HEK293 (cell line): ENCODE measurements around the gene PDE4D.
"Not testable (repeated sequence)": the region's sequence is repeated elsewhere in the genome, so short reads cannot be mapped to it uniquely, and the experiment has no call there.

Experiments used
- CTCF ChIA-PET: fragments of 350-600 bp; formaldehyde crosslinking; extraction: SDS; loops from one replicate; lab custom pipeline; 2021; ENCODE audit warnings: antibody characterized with exemption; lab: Yijun Ruan, JAX
- POLR2A ChIA-PET: fragments of 300-600 bp; formaldehyde crosslinking; extraction: SDS; loops from one replicate; lab custom pipeline; 2020; ENCODE audit warnings: antibody characterized with exemption, inconsistent platforms; lab: Yijun Ruan, JAX
- H3K27ac ChIP-seq: fragments of 200-500 bp; sonication (Bioruptor generic); 2 replicates; pipeline ENCODE4 v1.5.1; 2014; ENCODE audit warnings: low read depth, low read length, control low read depth, inconsistent platforms; ENCODE audit errors: extremely low read depth
- H3K36me3 ChIP-seq, 2 experiments: fragments of 200-500 bp in 1 of 2; sonication (Bioruptor generic) in 1 of 2; 1 replicate in 1 of 2; 2 replicates in 1 of 2; pipeline ENCODE4 v1.5.1; 2014 to 2017; ENCODE audit warnings: inconsistent platforms in 2 of 2, low read length in 2 of 2; ENCODE audit not compliant: control insufficient read depth in 2 of 2, insufficient read depth in 1 of 2
- H3K4me1 ChIP-seq: fragments of 200-500 bp; sonication (Bioruptor generic); 2 replicates; pipeline ENCODE4 v1.5.1; 2014; ENCODE audit warnings: mild to moderate bottlenecking, low read length, inconsistent platforms; ENCODE audit not compliant: control insufficient read depth, insufficient read depth
- H3K4me3 ChIP-seq: 2 replicates; pipeline ENCODE4 v1.5.1; 2011; ENCODE audit warnings: low read depth, mild to moderate bottlenecking, control low read depth, low read length, moderate library complexity
- H3K9me3 ChIP-seq: fragments of 200-500 bp; sonication (Bioruptor generic); 2 replicates; pipeline ENCODE4 v1.5.1; 2014; ENCODE audit warnings: low read depth, low read length, inconsistent platforms; ENCODE audit not compliant: control insufficient read depth, insufficient read depth
- ATF2 ChIP-seq: fragments of 450-650 bp; formaldehyde crosslinking; IDR thresholded peaks from 2 replicates; pipeline ENCODE4 v1.5.1; 2016; ENCODE audit warnings: missing biosample characterization, missing genetic modification characterization, low read depth
- BCL11A ChIP-seq: fragments of 450-650 bp; formaldehyde crosslinking; IDR thresholded peaks from 2 replicates; pipeline ENCODE4 v1.5.1; 2016; ENCODE audit warnings: low read depth, missing biosample characterization, missing genetic modification characterization
- BCL6B ChIP-seq: fragments of 450-650 bp; formaldehyde crosslinking; IDR thresholded peaks from 2 replicates; pipeline ENCODE4 v1.5.1; 2017; ENCODE audit warnings: missing biosample characterization, missing genetic modification characterization
- CTCF ChIP-seq: fragments of 450-650 bp; formaldehyde crosslinking; IDR thresholded peaks from 2 replicates; pipeline ENCODE4 v1.5.1; 2016; ENCODE audit warnings: missing biosample characterization, missing genetic modification characterization
- GLI4 ChIP-seq: fragments of 450-650 bp; formaldehyde crosslinking; IDR thresholded peaks from 2 replicates; pipeline ENCODE4 v1.5.1; 2016; ENCODE audit warnings: missing biosample characterization, missing genetic modification characterization
- PBX3 ChIP-seq: sonication (generic); formaldehyde crosslinking; IDR thresholded peaks from 2 replicates; pipeline ENCODE4 v1.8.1; 2022; ENCODE audit warnings: mild to moderate bottlenecking, moderate library complexity, missing genetic modification reagents
- ZBTB21 ChIP-seq: fragments of 450-650 bp; formaldehyde crosslinking; IDR thresholded peaks from 2 replicates; pipeline ENCODE4 v1.5.1; 2017; ENCODE audit warnings: missing biosample characterization, missing genetic modification characterization
- ZBTB44 ChIP-seq: fragments of 450-650 bp; IDR thresholded peaks from 2 replicates; pipeline ENCODE4 v1.5.1; 2018; ENCODE audit warnings: missing biosample characterization, mild to moderate bottlenecking, missing genetic modification characterization
- ZNF280D ChIP-seq: fragments of 450-650 bp; formaldehyde crosslinking; IDR thresholded peaks from 2 replicates; pipeline ENCODE4 v1.5.1; 2016; ENCODE audit warnings: missing biosample characterization, missing genetic modification characterization
- ZNF529 ChIP-seq: fragments of 450-650 bp; formaldehyde crosslinking; IDR thresholded peaks from 2 replicates; pipeline ENCODE4 v1.5.1; 2017; ENCODE audit warnings: missing genetic modification characterization, missing biosample characterization; ENCODE audit not compliant: insufficient replicate concordance
- ZNF571 ChIP-seq: fragments of 450-650 bp; formaldehyde crosslinking; IDR thresholded peaks from 2 replicates; pipeline ENCODE4 v1.5.0; 2017; ENCODE audit warnings: missing biosample characterization, missing genetic modification characterization
- ZNF623 ChIP-seq: fragments of 450-650 bp; formaldehyde crosslinking; IDR thresholded peaks from 2 replicates; pipeline ENCODE4 v1.5.1; 2016; ENCODE audit warnings: missing biosample characterization, missing genetic modification characterization
- ZNF664 ChIP-seq: fragments of 450-650 bp; formaldehyde crosslinking; IDR thresholded peaks from 2 replicates; pipeline ENCODE4 v1.5.1; 2016; ENCODE audit warnings: missing biosample characterization, missing genetic modification characterization
- ZNF768 ChIP-seq: fragments of 450-650 bp; formaldehyde crosslinking; IDR thresholded peaks from 2 replicates; pipeline ENCODE4 v1.5.1; 2018; ENCODE audit warnings: missing biosample characterization, mild to moderate bottlenecking, missing genetic modification characterization
- ZSCAN18 ChIP-seq: fragments of 450-650 bp; formaldehyde crosslinking; IDR thresholded peaks from 2 replicates; pipeline ENCODE4 v1.5.1; 2016; ENCODE audit warnings: missing biosample characterization, missing genetic modification characterization

Gene PDE4D

GRCh38 chr5:59575648-59576445 lies 317.7 kb downstream of the PDE4D start:
- H3K9me3 ChIP-seq = no peaks in the 10 kb centered on the region
- ChIA-PET POLR2A (no interaction called here), CTCF (no interaction called here)
- 0 out of 2 replicates have a peak, but pooled peaks have one; percentile 11 for TF ChIP-seq ZNF664 (tag by site-specific recombination)
- no peak for TF ChIP-seq ZNF571 (tag by site-specific recombination)
- peaks cover 12% of the 10 kb centered on the region for H3K4me1 ChIP-seq
- H3K4me3 ChIP-seq = no peak overlapping the region
- H3K27ac ChIP-seq = no peak overlapping the region
- H3K36me3 ChIP-seq = no peaks in the 10 kb centered on the region

GRCh38 chr5:59573509-59573908 lies 320.0 kb downstream of the PDE4D start:
- H3K4me3 ChIP-seq, POLR2A ChIA-PET, H3K27ac ChIP-seq, H3K9me3 ChIP-seq, H3K36me3 ChIP-seq: not testable (repeated sequence)
- CTCF ChIA-PET = interaction anchor here (0.9 kb wide), 1 partner anchor 67 kb away, joined by 4 read pairs; no protein-coding TSS in a partner anchor
- H3K4me1 ChIP-seq = peaks cover 12% of the 10 kb centered on the region

- H3K36me3 ChIP-seq = no peaks in the 10 kb centered on the region
- H3K4me1 ChIP-seq = peaks cover 4% of the 10 kb centered on the region
- no peak for TF ChIP-seq BCL11A (tag by site-specific recombination)
- TF ChIP-seq ZNF280D (tag by site-specific recombination) = no peak
- no peak for TF ChIP-seq CTCF
- TF ChIP-seq ZNF768 (tag by site-specific recombination) = no peak
- no peak for TF ChIP-seq ZSCAN18 (tag by site-specific recombination)
- TF ChIP-seq GLI4 (tag by site-specific recombination) = no peak
- no peak for TF ChIP-seq ATF2
- TF ChIP-seq ZBTB44 (tag by site-specific recombination) = no peak
- TF ChIP-seq PBX3 (CRISPR knock-in tag) = no peak
- no peak for TF ChIP-seq ZNF623 (tag by site-specific recombination)
- TF ChIP-seq ZBTB21 (tag by site-specific recombination) = no peak
- TF ChIP-seq ZNF529 (tag by site-specific recombination) = no peak
- no peak for TF ChIP-seq BCL6B (tag by site-specific recombination)
- ChIA-PET CTCF (interaction anchor here (0.6 to 2.8 kb wide), 5 partner anchors 34 to 575 kb away, joined by 3 to 14 read pairs (median 4); no protein-coding TSS in a partner anchor), POLR2A (no interaction called here)
- no peaks in the 10 kb centered on the region for H3K9me3 ChIP-seq
- no peak overlapping the region for H3K4me3 ChIP-seq
- no peak overlapping the region for H3K27ac ChIP-seq
Observed at GRCh38 chr5:59571067-59571466, 322.5 kb downstream of the PDE4D start.
